ENCODE results near the gene SH3RF3.
"Not testable (repeated sequence)": the region's sequence is repeated elsewhere in the genome, so short reads cannot be mapped to it uniquely, and the experiment has no call there.

The SH3RF3 gene

GRCh38 chr2:109110170-109110569, 18.8 kb upstream of the SH3RF3 start:
- no peak for TF ChIP-seq CTCF (IDR thresholded peaks at IDR 0.05; ENCODE audit: insufficient read depth, low read depth, low read length, missing control alignments)
- DNase-seq (ENCODE audit: low read depth), result no peak

GRCh38 chr2:109117181-109117580, 11.8 kb upstream of the SH3RF3 start:
- H3K4me3 ChIP-seq (ENCODE audit: low read length), result not testable (repeated sequence)

More at GRCh38 chr2:109110170-109110569, 18.8 kb upstream of the SH3RF3 start:
- H3K4me3 ChIP-seq (ENCODE audit: low read length), result no peak overlapping the region

GRCh38 chr2:109117780-109118179, 11.2 kb upstream of the SH3RF3 start:
- no peak for TF ChIP-seq CTCF (IDR thresholded peaks at IDR 0.05; ENCODE audit: insufficient read depth, low read depth, low read length, missing control alignments)
- no peak for DNase-seq (ENCODE audit: low read depth)
- H3K4me3 ChIP-seq (ENCODE audit: low read length), result no peak overlapping the region

More at GRCh38 chr2:109117181-109117580, 11.8 kb upstream of the SH3RF3 start:
- DNase-seq (ENCODE audit: low read depth), result not testable (repeated sequence)

DNA sequence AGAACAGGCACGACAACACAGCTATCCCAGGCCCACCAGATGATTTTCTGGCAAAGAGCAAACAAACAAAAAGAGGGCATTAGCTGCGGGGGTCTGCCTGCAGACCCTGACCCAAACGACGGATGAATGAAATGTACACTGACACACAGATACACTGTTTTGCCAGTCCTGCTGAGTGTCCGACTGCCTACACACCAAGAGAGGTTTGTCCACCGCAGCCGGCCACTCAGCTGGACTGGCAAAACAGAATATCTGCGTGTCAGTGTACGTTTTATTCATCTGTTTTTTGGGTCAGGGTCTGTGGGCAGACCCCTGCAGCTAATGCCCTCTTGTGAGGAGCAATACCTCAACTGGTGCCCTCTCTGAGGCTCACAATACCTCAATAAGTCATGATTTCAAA, 10.7 kb upstream of the SH3RF3 start:
- no peak for TF ChIP-seq CTCF (IDR thresholded peaks at IDR 0.05; ENCODE audit: insufficient read depth, low read depth, low read length, missing control alignments)
- DNase-seq (ENCODE audit: low read depth), result no peak

DNA sequence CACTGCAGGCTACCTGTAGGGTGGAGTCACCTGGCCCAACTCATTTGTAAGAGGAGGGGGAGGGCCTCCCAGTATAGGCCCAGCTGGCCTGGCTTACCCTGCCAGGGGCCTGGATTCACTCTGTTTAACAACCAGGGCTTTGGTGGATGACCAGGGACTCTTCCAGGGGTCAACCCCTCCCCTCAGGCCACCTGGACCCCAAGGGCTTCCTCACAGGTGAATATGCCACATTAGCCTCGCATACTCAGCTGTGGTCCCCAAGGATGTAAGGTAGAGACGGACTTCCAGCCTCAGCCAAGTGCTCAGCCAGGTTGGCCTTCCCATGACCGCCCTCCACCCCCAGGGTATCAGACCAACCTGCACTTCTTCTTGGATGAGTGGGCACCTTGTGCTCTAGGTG, 8.8 kb upstream of the SH3RF3 start:
- no peak for DNase-seq (ENCODE audit: low read depth)
- no peak overlapping the region for H3K4me3 ChIP-seq (ENCODE audit: low read length)
- no peak for TF ChIP-seq CTCF (IDR thresholded peaks at IDR 0.05; ENCODE audit: insufficient read depth, low read depth, low read length, missing control alignments)

More for the DNA sequence above, 10.7 kb upstream of the SH3RF3 start:
- no peak overlapping the region for H3K4me3 ChIP-seq (ENCODE audit: low read length)

GRCh38 chr2:109120686-109121085, 8.3 kb upstream of the SH3RF3 start:
- H3K4me3 ChIP-seq (ENCODE audit: low read length); DNase-seq (ENCODE audit: low read depth): not testable (repeated sequence)

DNA sequence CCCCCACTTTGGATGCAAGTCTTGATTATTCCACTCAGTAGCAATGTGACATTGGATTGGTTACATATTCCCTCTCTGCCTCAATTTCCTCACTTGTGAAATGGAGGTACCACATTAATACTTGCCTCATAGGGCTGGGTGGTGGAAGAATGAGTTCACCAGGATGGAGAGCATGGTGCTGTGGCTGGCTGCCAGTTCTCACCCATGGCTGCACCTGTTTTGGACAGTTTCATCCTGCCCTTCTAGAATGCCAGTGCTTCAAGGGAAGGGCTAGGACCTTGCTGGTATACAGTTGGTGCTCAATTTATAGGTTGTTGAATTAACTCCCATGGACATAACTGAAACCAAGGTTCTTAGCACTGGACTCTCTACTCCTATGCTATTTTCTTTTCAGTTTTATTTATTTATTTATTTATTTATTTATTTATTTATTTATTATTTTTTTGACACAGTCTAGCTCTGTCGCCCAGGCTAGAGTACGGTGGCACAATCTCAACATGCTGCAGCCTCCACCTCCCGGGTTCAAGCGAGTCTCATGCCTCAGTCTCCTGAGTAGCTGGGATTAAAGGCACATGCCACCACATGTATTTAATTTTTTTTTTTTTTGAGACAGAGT, 5.3 kb upstream of the SH3RF3 start:
- DNase-seq (ENCODE audit: low read depth), result no peak
- TF ChIP-seq CTCF (IDR thresholded peaks at IDR 0.05; ENCODE audit: insufficient read depth, low read depth, low read length, missing control alignments), result no peak

DNA sequence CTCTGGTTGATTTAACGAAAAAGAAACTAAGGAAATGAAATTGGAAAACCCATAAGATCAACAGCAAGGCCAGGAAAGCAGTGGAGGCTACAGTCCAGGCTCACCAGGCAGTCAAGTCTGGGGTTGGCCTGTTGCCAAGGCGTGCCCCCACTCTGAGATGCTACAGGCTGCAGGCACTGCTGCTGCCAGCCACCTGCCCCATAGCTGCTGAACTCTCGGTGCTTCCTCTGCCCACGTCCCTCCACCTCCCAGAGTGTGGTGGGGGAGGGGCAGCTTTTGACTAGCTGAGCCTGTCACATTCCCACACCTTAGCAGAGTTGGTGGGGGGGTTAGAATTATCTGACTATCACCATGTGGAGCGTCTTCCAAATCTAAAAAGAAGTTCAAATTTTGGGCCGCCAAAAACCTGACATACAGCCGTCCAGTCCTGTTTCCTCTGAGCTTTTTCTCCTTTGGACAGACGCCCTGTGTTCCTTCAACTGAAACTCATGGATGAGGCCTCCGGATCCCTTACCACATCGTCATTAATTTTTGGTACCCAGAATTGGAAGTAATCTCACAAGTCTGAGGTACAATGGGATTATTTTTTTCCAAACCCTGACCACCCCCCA, 3.9 kb upstream of the SH3RF3 start:
- no peak for TF ChIP-seq CTCF (IDR thresholded peaks at IDR 0.05; ENCODE audit: insufficient read depth, low read depth, low read length, missing control alignments)
- no peak for DNase-seq (ENCODE audit: low read depth)
- H3K4me3 ChIP-seq (ENCODE audit: low read length), result no peak overlapping the region

More for the DNA sequence above, 5.3 kb upstream of the SH3RF3 start:
- H3K4me3 ChIP-seq (ENCODE audit: low read length), result no peak overlapping the region
